ENCODE measurements around the gene PAX2.

- TF ChIP-seq CTCF (IDR thresholded peaks at IDR 0.05) (no peak), POLR2A (IDR thresholded peaks at IDR 0.05) (no peak)
Observed at GRCh38 chr10:100715101-100715444, 30.3 kb upstream of the PAX2 start.

Measured in testis (tissue), 2 donors.